ENCODE measurements around the gene BRCA1.
"Not testable (repeated sequence)": the region's sequence is repeated elsewhere in the genome, so short reads cannot be mapped to it uniquely, and the experiment has no call there.

BRCA1 gene

GRCh38 chr17:43125133-43125966 is at the start of gene BRCA1:
Gene BRCA1 (minus strand): TSS chr17:43125364. CDS start chr17:43124096, 1,268 bp downstream.
- DNase-seq: peak; percentile 96

- peak; percentile 48 for DNase-seq
These were observed 46.7 kb upstream of the BRCA1 start for GRCh38 chr17:43171586-43172487.

DNA sequence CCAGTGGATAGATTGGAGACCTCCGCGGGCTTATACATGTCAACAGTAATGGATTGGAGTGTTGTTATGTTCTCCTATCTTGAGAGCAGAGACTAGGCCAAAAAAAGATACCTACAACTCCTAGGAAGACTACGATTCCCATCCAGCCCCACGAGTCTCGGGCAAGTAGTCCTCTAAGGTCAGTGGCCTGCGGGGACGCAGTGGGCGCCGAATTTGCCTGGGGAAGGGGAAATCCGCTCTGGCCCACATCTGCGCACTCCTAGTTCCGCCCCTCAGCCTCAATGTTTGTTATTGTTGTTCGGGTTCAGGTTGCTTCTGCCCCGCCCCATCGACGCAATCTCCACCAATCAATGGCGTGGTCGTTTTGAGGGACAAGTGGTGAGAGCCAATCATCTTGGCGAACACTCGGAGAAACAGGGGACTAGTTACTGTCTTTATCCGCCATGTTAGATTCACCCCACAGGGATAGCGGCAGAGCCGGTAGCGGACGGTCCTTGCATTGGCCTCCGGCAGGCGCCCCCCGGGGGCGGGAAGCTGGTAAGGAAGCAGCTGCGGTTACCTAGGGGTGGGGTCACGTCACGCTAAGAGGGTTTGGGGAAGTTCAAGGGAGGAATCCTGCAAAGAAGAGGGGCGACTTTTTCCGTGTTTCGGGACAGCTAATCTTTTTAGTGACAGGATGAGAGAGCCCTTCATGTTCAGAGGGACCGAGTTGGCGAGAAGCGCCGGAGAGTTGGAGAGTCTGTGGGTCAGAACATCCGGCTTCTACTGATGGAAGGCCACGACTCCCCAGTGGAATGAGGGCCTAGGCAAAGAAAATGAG is 45.8 kb upstream of the BRCA1 start, which contains the start of gene NBR1:
Gene NBR1 (plus strand): TSS at position 449 of the 820 bp plus-strand sequence. CDS start 4,586 bp downstream, outside the sequence.
- DNase-seq: peak; percentile 98

DNA sequence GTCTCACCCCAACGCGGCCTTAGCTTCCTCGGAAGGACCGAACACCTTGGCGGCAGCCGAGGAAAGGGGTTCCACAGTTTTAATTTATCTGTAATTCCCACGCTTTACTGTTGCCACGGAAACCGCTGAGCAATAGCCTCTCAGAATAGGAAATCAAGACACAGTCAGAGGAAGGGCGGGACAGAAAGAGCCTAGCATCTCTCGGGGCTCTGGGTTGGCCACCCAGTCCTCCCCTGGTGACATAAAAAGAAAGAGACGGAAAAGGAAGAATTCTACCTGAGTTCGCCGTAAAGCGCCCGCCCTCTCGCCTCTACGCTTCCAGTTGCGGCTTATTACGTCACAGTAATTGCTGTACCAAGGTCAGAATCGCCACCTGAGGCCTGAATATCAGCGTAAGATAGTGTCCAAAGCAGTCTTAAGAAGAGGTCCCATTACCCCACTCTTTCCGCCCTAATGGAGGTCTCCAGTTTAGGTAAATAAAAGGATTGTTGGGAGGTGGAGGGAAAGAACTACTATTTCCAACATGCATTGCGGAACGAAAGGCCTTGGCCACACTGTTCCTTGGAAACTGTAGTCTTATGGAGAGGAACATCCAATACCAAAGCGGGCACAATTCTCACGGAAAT is 45.1 kb upstream of the BRCA1 start:
- peak; percentile 92 for DNase-seq

DNA sequence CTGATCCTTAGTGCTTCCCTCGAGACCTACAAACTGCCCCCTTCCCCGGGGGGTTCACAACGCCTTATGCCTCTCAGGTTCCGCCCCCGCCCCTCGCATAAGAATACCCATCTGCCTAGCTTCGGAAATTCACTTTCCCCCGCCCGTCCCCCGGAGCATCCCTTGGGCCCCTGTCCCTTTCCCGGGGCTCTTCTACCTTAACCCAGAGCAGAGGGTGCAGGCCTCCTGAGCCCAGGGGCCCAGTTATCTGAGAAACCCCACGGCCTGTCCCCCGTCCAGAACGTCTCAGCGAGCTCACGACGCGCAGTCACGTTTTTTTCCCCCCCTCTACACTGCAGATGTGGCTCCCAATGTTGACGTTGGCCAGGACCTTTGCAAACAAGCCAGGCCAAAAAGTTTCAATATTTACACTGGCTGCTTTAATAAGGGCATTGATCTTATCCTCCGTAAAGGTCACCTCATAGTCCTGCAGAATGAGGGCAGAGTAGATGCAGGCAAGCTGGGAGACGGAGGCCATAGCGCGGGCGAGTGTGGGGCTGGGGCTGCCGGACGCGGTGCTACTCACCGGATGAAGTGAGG is 44.5 kb upstream of the BRCA1 start:
- DNase-seq: no peak

DNA sequence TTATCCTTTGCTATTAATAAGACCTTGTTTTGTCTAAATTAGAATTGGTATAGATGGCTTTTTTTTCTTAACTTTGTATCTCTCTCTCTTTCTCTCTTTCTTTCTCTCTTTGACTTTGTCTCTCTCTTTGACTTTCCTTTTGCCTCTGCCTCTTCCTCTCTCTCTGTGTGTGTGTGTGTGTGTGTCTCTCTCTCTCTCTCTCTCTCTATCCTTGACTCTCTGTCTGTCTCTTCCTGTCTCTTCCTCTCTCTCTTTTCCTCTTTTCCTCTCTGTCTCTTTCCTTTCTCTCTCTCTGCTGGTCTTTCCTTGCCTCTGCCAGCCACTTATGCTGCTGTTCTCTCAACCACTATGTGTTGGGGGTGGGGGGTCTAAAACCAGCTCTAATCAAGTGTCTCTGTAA is 40.8 kb upstream of the BRCA1 start:
- DNase-seq: not testable (repeated sequence)

GRCh38 chr17:43159957-43160356 is 34.8 kb upstream of the BRCA1 start:
- not testable (repeated sequence) for DNase-seq

DNA sequence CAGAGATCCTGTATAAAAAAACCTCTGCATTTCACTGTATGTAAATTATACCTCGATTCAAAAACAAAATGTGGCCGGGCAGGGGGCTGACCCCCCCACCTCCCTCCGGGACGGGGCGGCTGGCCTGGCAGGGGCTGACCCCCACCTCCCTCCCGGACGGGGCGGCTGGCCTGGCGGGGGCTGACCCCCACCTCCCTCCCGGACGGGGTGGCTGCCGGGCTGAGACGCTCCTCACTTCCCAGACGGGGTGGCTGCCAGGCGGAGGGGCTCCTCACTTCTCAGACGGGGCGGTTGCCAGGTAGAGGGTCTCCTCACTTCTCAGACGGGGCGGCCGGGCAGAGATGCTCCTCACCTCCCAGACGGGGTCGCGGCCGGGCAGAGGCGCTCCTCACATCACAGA is 34.1 kb upstream of the BRCA1 start:
- not testable (repeated sequence) for DNase-seq

DNA sequence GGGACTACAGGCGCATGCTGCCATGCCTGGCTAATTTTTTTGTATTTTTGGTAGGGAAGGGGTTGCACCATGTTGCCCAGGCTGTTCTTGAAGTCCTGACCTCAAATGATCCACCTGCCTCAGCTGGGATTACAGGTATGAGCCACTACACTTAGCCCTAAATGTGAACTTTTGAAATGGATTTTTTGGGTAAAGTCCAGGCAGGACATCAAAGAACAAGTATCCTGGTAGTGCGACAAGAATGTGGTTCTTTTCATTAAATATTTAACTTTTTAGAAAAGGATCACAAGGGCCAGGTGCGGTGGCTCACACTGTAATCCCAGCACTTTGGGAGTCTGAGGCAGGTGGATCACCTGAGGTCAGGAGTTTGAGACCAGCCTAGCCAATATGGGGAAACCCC is 30.5 kb upstream of the BRCA1 start:
- DNase-seq: no peak

DNA sequence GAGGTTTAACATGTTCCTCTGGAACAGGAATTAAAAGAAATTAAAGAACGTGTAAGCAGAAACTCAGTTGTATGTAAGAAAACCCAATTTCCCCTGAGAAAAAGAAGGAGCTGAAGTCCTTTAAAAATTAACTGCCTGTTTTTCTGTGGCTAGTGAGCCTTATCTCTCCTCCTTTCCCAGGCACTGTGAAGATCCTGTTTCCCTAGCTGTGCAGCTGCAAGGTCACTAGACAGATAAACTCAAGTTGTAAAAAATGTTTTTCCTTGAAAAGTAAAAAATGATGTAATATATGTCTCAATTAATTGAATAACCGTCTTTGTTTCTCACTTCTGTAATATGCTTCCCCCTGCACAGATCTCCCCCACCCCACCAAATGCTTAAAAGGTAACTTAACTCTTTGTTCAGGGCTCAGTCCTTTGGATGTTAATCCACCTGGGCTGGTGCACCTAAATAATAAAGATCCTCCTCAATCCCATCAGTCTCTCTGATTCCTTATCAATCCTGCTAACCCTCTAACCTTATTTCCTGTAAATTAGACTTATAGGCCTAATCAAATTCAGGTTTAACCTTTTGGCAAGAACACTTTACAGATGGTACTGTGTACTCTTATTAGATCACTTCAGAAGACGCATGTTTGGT is 28.2 kb upstream of the BRCA1 start:
- not testable (repeated sequence) for DNase-seq

- no peak for DNase-seq
These were observed 26.8 kb upstream of the BRCA1 start for GRCh38 chr17:43151880-43152456.

GRCh38 chr17:43146649-43147048 is 21.5 kb upstream of the BRCA1 start:
- no peak for DNase-seq

GRCh38 chr17:43143201-43143600 is 18.0 kb upstream of the BRCA1 start:
- DNase-seq: no peak

- DNase-seq: no peak
These were observed 17.0 kb upstream of the BRCA1 start for GRCh38 chr17:43142153-43142552.

DNA sequence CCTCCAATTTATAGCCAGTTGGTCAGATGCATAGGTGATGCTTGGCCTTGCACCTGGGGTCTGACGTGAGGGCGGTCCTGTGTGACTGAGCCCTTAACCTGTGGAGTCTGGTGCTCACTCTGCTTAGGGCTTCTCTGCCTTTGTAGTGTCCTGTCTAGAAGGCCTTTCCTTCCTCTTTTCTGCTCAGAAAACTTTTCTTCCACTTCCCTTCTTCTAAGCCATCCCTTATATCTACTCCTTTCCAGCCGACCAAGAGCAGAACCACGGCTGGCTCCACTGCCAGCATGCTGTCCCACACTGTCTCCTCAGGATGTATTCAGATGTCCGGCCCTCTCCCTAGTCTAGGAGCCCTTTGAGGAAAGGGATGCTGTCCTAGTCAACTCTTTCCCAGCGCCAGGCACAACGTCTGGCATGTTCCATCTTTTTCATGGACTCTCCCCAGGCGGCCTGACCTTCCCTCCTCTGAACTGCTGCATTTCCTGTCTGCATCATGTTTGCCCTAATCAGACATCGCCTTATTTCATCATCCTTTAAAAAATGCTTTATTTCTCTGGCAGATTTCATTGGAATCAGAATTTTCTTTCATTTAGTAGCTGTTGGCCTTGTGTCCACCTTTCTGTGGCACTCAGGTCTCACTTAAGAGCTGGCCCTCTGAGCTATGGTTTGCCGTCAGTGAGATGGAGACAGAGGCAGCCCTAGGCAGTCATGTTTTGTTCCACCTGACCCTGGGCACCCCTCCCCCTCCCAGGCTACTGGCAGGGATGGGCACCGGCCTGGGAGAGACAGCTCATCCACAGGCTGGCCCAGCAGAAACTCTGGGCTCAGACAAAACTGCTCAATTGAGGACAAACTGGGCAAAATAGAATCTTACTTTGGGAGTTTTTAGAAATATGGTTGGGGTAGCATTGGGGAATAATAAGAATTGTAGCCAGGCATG is 15.5 kb upstream of the BRCA1 start:
- DNase-seq: no peak

GRCh38 chr17:43138531-43138930 is 13.4 kb upstream of the BRCA1 start:
- not testable (repeated sequence) for DNase-seq

- not testable (repeated sequence) for DNase-seq
These were observed 11.4 kb upstream of the BRCA1 start for GRCh38 chr17:43136574-43136973.

DNA sequence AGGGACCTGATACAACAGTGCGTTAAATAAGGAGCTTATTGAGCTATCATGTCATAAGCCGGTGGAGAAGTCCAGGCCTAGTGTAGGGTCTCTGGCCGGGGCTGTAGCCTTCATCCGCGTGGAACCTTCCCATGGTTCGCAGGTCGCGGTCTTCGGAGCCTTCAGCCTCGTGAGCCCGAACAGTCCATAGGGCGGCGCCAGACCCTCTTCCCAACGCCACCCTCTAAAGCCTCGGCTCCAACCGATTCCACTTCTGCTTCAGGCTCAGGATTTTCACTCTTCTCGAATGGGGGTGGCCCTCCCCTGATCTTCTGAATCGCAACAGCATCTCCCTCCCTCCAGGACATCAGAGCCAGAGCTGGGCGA is 10.3 kb upstream of the BRCA1 start:
- DNase-seq: no peak

GRCh38 chr17:43134774-43135453 is 9.8 kb upstream of the BRCA1 start:
- DNase-seq: no peak
